ENCODE data around the gene PTPRK. TPM values are rescaled to one million over a fixed set of nuclear protein-coding genes. Genes with fewer than 3 reads are reported as not detected.

PTPRK gene
- total and polyA plus RNA-seq, 12 donors = 3.2 to 22.4 (median 15.0) TPM

- Histone ChIP-seq H3K27me3 (no peaks in the 10 kb centered on the region), H3K27ac (no peak overlapping the region), H3K4me3 (no peak overlapping the region), H3K36me3 (replicated peaks in 1 of 2) (no peaks in the 10 kb centered on the region), H3K9me3 (replicated peaks in 1 of 3) (no peaks in the 10 kb centered on the region), H3K4me1 (replicated peaks in 1 of 2) (no peaks in the 10 kb centered on the region)
- DNase-seq = no peak
- TF ChIP-seq, protein P1, sequence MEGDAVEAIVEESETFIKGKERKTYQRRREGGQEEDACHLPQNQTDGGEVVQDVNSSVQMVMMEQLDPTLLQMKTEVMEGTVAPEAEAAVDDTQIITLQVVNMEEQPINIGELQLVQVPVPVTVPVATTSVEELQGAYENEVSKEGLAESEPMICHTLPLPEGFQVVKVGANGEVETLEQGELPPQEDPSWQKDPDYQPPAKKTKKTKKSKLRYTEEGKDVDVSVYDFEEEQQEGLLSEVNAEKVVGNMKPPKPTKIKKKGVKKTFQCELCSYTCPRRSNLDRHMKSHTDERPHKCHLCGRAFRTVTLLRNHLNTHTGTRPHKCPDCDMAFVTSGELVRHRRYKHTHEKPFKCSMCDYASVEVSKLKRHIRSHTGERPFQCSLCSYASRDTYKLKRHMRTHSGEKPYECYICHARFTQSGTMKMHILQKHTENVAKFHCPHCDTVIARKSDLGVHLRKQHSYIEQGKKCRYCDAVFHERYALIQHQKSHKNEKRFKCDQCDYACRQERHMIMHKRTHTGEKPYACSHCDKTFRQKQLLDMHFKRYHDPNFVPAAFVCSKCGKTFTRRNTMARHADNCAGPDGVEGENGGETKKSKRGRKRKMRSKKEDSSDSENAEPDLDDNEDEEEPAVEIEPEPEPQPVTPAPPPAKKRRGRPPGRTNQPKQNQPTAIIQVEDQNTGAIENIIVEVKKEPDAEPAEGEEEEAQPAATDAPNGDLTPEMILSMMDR (IDR thresholded peaks at IDR 0.05) = no peak
- no peak for TF ChIP-seq POLR2A (IDR thresholded peaks at IDR 0.05)
- intact Hi-C loops (cut with DNase I) = no loop called here
- WGBS, 4 donors = 93 to 97% (median 94%) methylated on average over 7 of the region's 7 CpGs
Observed at GRCh38 chr6:128246472-128247260, 273.7 kb downstream of the PTPRK start.

DNA sequence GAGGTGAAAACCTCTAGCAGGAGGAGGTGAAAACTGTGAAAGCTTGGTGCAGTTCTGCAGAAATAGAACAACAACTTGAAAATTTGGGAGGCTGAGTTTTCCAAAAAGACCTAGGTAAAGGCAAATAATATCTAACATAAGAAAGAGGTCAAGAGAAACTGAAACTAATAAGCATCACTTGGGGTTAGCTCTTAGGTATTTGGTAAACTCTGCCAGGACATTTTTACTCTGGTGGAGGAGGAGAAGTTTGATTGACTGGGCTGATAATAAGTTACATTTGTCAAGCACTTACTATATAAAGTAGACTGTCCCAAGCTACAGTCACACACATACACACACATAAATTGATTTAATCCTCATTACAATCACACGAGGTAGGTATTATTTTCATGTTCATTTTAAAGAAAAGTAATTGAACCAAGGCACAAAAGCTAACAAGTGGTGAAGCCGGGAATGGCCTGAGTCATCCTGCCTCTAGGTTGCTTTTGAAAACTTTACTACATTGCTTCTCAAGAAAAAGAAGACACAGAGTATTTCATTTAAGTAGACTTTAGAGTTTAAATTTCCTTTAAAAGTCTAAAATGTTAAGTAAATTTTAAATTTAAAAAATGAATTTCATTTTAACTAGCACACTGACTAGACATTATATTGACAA lies 275.5 kb downstream of the PTPRK start:
- TF ChIP-seq POLR2A (IDR thresholded peaks at IDR 0.05) = no peak
- TF ChIP-seq, protein P1 (IDR thresholded peaks at IDR 0.05) = no peak
- 83 to 95% (median 86%) methylated on average over 2 of the region's 2 CpGs for WGBS, 4 donors

GRCh38 chr6:128242765-128243403 lies 277.5 kb downstream of the PTPRK start:
- TF ChIP-seq POLR2A (IDR thresholded peaks at IDR 0.05) = no peak
- TF ChIP-seq, protein P1 (IDR thresholded peaks at IDR 0.05) = no peak
- peaks cover 0 to 8% of the 10 kb centered on the region in 2 donors for H3K4me1 ChIP-seq (replicated peaks in 1 of 2)
- no peak for DNase-seq
- no peak overlapping the region for H3K27ac ChIP-seq
- H3K36me3 ChIP-seq (replicated peaks in 1 of 2) = no peaks in the 10 kb centered on the region
- H3K4me3 ChIP-seq = no peak overlapping the region
- H3K27me3 ChIP-seq = no peaks in the 10 kb centered on the region
- WGBS, 4 donors = 93 to 97% (median 97%) methylated on average over 3 of the region's 3 CpGs
- H3K9me3 ChIP-seq (replicated peaks in 1 of 3) = no peaks in the 10 kb centered on the region
- intact Hi-C loops (cut with DNase I) = no loop called here

More for the DNA sequence above, 275.5 kb downstream of the PTPRK start:
- no peaks in the 10 kb centered on the region for H3K27me3 ChIP-seq
- H3K4me3 ChIP-seq = no peak overlapping the region
- DNase-seq = no peak
- H3K9me3 ChIP-seq (replicated peaks in 1 of 3) = no peaks in the 10 kb centered on the region
- H3K4me1 ChIP-seq (replicated peaks in 1 of 2) = peaks cover 0 to 1% of the 10 kb centered on the region in 2 donors
- H3K36me3 ChIP-seq (replicated peaks in 1 of 2) = no peaks in the 10 kb centered on the region
- intact Hi-C loops (cut with DNase I) = no loop called here
- no peak overlapping the region for H3K27ac ChIP-seq

DNA sequence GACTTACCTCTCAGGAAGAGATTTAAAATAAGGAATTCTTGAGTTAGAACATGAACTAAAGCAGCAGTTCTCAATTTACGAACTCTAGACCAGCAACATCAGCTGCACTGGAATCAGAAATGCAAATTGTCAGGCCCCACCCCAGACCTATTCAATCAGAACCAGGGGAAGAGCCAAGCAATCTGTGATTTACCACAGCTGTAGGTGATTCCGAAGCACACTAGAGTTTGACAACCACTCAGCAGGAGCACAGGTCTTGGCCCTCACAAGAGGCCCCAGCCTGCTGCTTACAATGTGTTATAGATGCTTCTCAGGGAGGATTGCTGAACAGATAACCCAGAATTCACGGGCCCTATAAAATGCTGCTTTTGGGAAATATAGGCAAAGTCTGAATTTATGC lies 279.2 kb downstream of the PTPRK start:
- no peak for TF ChIP-seq POLR2A (IDR thresholded peaks at IDR 0.05)
- TF ChIP-seq, protein P1 (IDR thresholded peaks at IDR 0.05) = no peak
- Histone ChIP-seq H3K27me3 (no peaks in the 10 kb centered on the region), H3K4me3 (no peak overlapping the region), H3K27ac (no peak overlapping the region), H3K4me1 (replicated peaks in 1 of 2) (peaks cover 0 to 8% of the 10 kb centered on the region in 2 donors), H3K36me3 (replicated peaks in 1 of 2) (no peaks in the 10 kb centered on the region), H3K9me3 (replicated peaks in 1 of 3) (no peaks in the 10 kb centered on the region)
- intact Hi-C loops (cut with DNase I) = no loop called here
- 80 to 96% (median 90%) methylated on average over 3 of the region's 3 CpGs for WGBS, 4 donors
- no peak for DNase-seq
